Gastrocnemius medialis (tissue), 4 donors: Measurements from ENCODE around the gene RASL11A. TPM values are rescaled to one million over a fixed set of nuclear protein-coding genes. Genes with fewer than 3 reads are reported as not detected.

Experiments
- ATAC-seq, 2 donors: fragments of 150-250 bp; one replicate each; pipeline ENCODE4 v1.9.1; 2016
- DNase-seq, 2 donors: peaks; one replicate each; pipeline ENCODE4 v3.0.0-alpha.2; 2019
- H3K27ac ChIP-seq, 4 donors: fragments of 200-600 bp; sonication (generic); 1 replicate in 1 of 4; 2 replicates in 3 of 4; pipeline ENCODE4 v1.5.1; 2016 to 2018; ENCODE audit warnings: mild to moderate bottlenecking in 2 of 4, moderate library complexity in 1 of 4
- H3K27me3 ChIP-seq, 3 donors: fragments of 200-600 bp; sonication (generic) in 2 of 3; 1 replicate in 1 of 3; 2 replicates in 2 of 3; pipeline versions ENCODE4 v1.5.1 to v1.6.0; 2016 to 2019; ENCODE audit warnings: mild to moderate bottlenecking in 1 of 3, moderate library complexity in 1 of 3
- H3K36me3 ChIP-seq, 2 donors: fragments of 200-600 bp; sonication (generic) in 1 of 2; one replicate each; pipeline ENCODE4 v1.5.1; 2017 to 2018
- H3K4me1 ChIP-seq, 2 donors: fragments of 200-600 bp; sonication (generic) in 1 of 2; one replicate each; pipeline ENCODE4 v1.5.1; 2016 to 2017; ENCODE audit warnings: mild to moderate bottlenecking in 2 of 2
- H3K4me3 ChIP-seq, 4 donors: fragments of 200-600 bp; sonication (generic) in 3 of 4; 1 replicate in 1 of 4; 2 replicates in 3 of 4; pipeline ENCODE4 v1.5.1; 2016 to 2019; ENCODE audit warnings: mild to moderate bottlenecking in 2 of 4
- H3K9me3 ChIP-seq, 3 donors: fragments of 200-600 bp; sonication (generic) in 2 of 3; 1 replicate in 1 of 3; 2 replicates in 2 of 3; pipeline ENCODE4 v1.5.1; 2016 to 2019
- POLR2A ChIP-seq, 2 donors: fragments of 450-650 bp; IDR thresholded peaks; one replicate each; pipeline ENCODE4 v1.6.1; 2017; ENCODE audit warnings: antibody characterized with exemption in 2 of 2, mild to moderate bottlenecking in 2 of 2, moderate library complexity in 2 of 2
- in situ Hi-C, 4 donors: fragments of 200-750 bp; cut with MboI; loops; one replicate each; pipeline versions ENCODE4 v1.15.0 to v1.8.0; 2017; ENCODE audit warnings: low sequenced_read_pairs in 4 of 4
- intact Hi-C: fragments of 100-400 bp; cut with DNase I; formaldehyde crosslinking; loops from one replicate; pipeline ENCODE4 v1.15.1; 2023; ENCODE audit warnings: low total_unique reads
- total RNA-seq, 4 donors: library from RNA; depleted of rRNA; stranded (reverse); fragments of >200 nt; gene quantifications; one replicate each; pipeline versions ENCODE4 v1.1.0 to v1.2.3, GENCODE V29; 2016
- TF ChIP-seq, protein P1 (sequence below), 5 experiments: fragments of 450-650 bp in 3 of 5; fragments of 200-600 bp in 2 of 5; sonication (generic) in 2 of 5; IDR thresholded peaks in 4 of 5; conservative IDR thresholded peaks in 1 of 5; 1 replicate in 4 of 5; 2 replicates in 1 of 5; pipeline ENCODE4 v1.5.1; 2016 to 2019; ENCODE audit warnings: antibody characterized with exemption in 5 of 5, mild to moderate bottlenecking in 3 of 5, moderate library complexity in 3 of 5

RASL11A gene
- total RNA-seq, 4 donors from 2014 or later, result 2.8 to 9.0 (median 5.7) TPM

DNA sequence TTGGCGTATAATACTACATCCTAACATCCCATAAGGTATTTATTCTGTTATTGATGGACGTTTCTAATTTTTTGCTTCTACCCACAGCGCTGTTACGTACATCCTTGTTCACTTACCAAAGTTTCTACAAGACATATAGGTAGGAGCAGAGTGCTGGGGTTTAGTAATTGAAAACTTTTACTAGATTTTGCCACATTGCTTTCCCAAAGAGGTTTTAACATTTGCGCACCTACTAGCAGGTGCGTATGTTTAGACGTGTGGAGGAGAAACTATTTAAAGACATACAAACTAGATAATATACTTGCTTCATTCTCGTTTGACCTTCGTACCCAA is 19.8 kb upstream of the RASL11A start:
- peaks cover 28 to 38% of the 10 kb centered on the region in 2 donors for H3K4me1 ChIP-seq
- peaks cover 0 to 24% of the 10 kb centered on the region in 2 donors for H3K36me3 ChIP-seq
- in situ Hi-C loops (loop anchor here (5.0 to 25.0 kb wide), 4 partner anchors 83 to 887 kb away; partner anchors contain the start of genes LNX2 (in 3 of the 4), POLR1D (in 3 of the 4) and PAN3 (in 1 of the 4)), intact Hi-C loops (loop anchor here (1.0 to 10.0 kb wide), 7 partner anchors 20 to 1404 kb away; partner anchors contain the start of genes GTF3A, LNX2, POLR1D and POMP)
- H3K9me3 ChIP-seq, result no peaks in the 10 kb centered on the region
- ATAC-seq (peak in 1 of 2 donors; percentile 3), DNase-seq (no peak)
- H3K4me3 ChIP-seq, result peak overlapping the region; percentile 83 to 99 (median 88)
- peak overlapping the region; percentile 90 to 99 (median 93) for H3K27ac ChIP-seq
- no peaks in the 10 kb centered on the region for H3K27me3 ChIP-seq
- TF ChIP-seq POLR2A (IDR thresholded peaks at IDR 0.05), result no peak
- TF ChIP-seq, protein P1, sequence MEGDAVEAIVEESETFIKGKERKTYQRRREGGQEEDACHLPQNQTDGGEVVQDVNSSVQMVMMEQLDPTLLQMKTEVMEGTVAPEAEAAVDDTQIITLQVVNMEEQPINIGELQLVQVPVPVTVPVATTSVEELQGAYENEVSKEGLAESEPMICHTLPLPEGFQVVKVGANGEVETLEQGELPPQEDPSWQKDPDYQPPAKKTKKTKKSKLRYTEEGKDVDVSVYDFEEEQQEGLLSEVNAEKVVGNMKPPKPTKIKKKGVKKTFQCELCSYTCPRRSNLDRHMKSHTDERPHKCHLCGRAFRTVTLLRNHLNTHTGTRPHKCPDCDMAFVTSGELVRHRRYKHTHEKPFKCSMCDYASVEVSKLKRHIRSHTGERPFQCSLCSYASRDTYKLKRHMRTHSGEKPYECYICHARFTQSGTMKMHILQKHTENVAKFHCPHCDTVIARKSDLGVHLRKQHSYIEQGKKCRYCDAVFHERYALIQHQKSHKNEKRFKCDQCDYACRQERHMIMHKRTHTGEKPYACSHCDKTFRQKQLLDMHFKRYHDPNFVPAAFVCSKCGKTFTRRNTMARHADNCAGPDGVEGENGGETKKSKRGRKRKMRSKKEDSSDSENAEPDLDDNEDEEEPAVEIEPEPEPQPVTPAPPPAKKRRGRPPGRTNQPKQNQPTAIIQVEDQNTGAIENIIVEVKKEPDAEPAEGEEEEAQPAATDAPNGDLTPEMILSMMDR (IDR thresholded peaks at IDR 0.05 in 4 of 5, conservative IDR thresholded peaks at IDR 0.05 in 1 of 5), result no peak

DNA sequence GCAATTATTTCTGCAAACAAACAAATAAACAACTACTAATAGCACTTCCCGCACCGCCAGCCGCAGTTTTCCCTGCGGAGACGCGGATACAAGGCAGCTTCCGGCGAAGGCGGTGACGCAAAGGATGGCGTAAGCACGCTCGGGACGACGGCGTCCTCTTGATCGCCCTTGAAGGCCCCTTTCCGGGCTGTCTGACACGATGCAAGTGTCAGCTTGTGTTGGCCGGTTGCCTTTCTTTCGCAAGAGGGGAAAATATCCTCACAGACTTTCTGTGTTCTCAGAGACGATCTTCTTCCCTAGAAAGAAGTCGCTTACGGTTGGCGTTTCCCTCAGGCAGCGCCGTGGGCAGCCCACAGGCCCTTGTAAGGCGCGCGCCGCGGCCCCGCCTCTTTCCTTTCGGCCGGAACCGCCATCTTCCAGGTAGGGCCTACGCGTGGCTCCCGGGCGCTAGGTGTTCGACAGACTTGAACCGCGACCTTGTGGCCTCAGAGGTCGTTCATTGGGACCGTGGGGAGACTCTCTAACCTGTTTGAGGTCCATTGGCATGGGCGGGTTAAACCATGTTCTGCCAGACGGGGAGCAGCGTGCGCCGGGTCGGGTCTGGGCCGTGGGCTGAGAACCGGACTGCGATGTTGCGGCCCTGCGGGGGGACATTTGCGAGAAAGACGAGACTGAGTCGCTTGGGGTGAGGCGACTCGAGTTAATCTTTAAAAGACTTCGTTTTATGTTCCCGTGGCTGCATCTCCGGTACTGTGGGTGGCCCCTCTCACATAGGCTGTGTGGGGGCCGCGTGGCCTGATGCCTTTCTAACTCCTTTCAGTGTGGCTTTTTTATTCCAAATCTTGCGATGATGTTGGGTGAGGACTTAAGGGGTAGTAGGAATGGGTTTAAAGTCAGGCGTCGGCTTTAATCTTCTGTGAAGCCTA is 19.2 kb upstream of the RASL11A start, which contains the start of gene RPL21:
Gene RPL21, plus strand, starts transcription at position 393 of the 926 bp plus-strand sequence. CDS start 2,219 bp downstream, outside the sequence.
- TF ChIP-seq, protein P1 (IDR thresholded peaks at IDR 0.05 in 4 of 5, conservative IDR thresholded peaks at IDR 0.05 in 1 of 5), result peak in 2 of 5 experiments; percentile 12 to 20
- peak; percentile 89 to 92 for TF ChIP-seq POLR2A (IDR thresholded peaks at IDR 0.05)
- Histone ChIP-seq H3K36me3 (peaks cover 0 to 30% of the 10 kb centered on the region in 2 donors), H3K27me3 (no peaks in the 10 kb centered on the region), H3K4me3 (peak within 1 kb of the TSS; percentile 83 to 99 (median 88)), H3K27ac (peak within 1 kb of the TSS; percentile 90 to 99 (median 93)), H3K4me1 (peaks cover 28 to 38% of the 10 kb centered on the region in 2 donors), H3K9me3 (no peaks in the 10 kb centered on the region)
- ATAC-seq (peak; percentile 99), DNase-seq (peak; percentile 95 to 96)
- intact Hi-C loops (loop anchor here (1.0 to 10.0 kb wide), 7 partner anchors 19 to 1403 kb away; partner anchors contain the start of genes GTF3A, LNX2, POLR1D and POMP), in situ Hi-C loops (loop anchor here (5.0 to 25.0 kb wide), 4 partner anchors 84 to 886 kb away; partner anchors contain the start of genes LNX2 (in 3 of the 4), POLR1D (in 3 of the 4) and PAN3 (in 1 of the 4))

DNA sequence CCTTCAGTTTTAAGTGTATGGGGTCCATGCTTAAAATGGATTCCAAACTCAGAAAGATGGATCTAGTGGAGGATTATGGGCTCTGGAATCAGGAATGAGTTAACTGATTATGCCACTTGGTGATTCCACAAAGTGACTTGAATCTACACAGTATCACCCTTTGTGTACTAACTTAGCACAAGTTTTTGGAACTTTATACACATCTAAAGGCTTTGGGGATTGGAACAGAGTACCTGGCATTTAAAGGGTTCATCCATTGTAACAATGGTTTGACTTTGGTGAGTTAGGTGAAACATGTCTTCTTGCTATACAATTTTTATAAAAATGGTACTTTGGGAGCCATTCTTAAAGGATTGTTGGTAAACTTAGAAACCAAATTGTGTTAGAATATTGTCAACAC is 18.2 kb upstream of the RASL11A start:
- no peak for TF ChIP-seq POLR2A (IDR thresholded peaks at IDR 0.05)
- TF ChIP-seq, protein P1 (IDR thresholded peaks at IDR 0.05 in 4 of 5, conservative IDR thresholded peaks at IDR 0.05 in 1 of 5), result no peak
- peaks cover 28 to 44% of the 10 kb centered on the region in 2 donors for H3K4me1 ChIP-seq
- in situ Hi-C loops, result loop anchor here (5.0 to 25.0 kb wide), 4 partner anchors 85 to 885 kb away; partner anchors contain the start of genes LNX2 (in 3 of the 4), POLR1D (in 3 of the 4) and PAN3 (in 1 of the 4)
- peak overlapping the region; percentile 90 to 99 (median 93) for H3K27ac ChIP-seq
- ATAC-seq (no peak), DNase-seq (no peak)
- peaks cover 0 to 41% of the 10 kb centered on the region in 2 donors for H3K36me3 ChIP-seq
- no peaks in the 10 kb centered on the region for H3K9me3 ChIP-seq
- H3K4me3 ChIP-seq, result peak overlapping the region; percentile 83 to 99 (median 88)
- intact Hi-C loops, result loop anchor here (5.0 to 10.0 kb wide), 2 partner anchors 990 to 1402 kb away; partner anchors contain the start of gene POMP
- H3K27me3 ChIP-seq, result no peaks in the 10 kb centered on the region

DNA sequence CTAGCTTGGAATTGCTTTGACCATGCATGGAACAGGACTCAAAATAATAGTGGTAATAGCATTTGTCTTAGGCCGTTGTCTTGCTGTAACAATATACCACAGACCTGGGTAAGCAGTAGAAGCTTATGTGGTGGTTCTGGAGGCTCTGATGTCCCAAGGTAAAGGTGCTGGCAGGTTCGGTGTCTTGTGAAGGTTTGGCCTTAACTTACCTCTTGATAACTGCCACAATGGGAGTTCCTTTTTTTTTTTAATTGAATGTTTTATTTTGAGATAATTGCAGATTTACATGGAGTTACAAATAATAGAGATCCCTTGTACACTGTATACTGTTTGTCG is 13.4 kb upstream of the RASL11A start:
- in situ Hi-C loops, result loop anchor here (25.0 kb wide), 3 partner anchors 180 to 880 kb away; partner anchors contain the start of genes LNX2 (in 3 of the 4), POLR1D (in 3 of the 4) and PAN3 (in 1 of the 4)
- H3K9me3 ChIP-seq, result no peaks in the 10 kb centered on the region
- H3K27ac ChIP-seq, result peak overlapping the region in 2 of 4 donors; percentile 8 to 32
- H3K4me1 ChIP-seq, result peaks cover 28 to 47% of the 10 kb centered on the region in 2 donors
- ATAC-seq, result no peak
- no peak for DNase-seq
- TF ChIP-seq, protein P1 (IDR thresholded peaks at IDR 0.05 in 4 of 5, conservative IDR thresholded peaks at IDR 0.05 in 1 of 5), result no peak
- TF ChIP-seq POLR2A (IDR thresholded peaks at IDR 0.05), result no peak
- intact Hi-C loops, result loop anchor here (10.0 kb wide), 1 partner anchor 1398 kb away; the partner anchor contains the start of gene POMP
- no peak overlapping the region for H3K4me3 ChIP-seq
- H3K36me3 ChIP-seq, result peaks cover 0 to 56% of the 10 kb centered on the region in 2 donors
- H3K27me3 ChIP-seq, result no peaks in the 10 kb centered on the region
